IMR-90 (cell line): Measurements from ENCODE around the gene CNTN5.

Source experiments
- BHLHE40 ChIP-seq: fragments of 150-350 bp; IDR thresholded peaks from 2 replicates; pipeline ENCODE4 v1.6.1; 2016; ENCODE audit warnings: mild to moderate bottlenecking, low read depth, low read length
- CEBPB ChIP-seq: IDR thresholded peaks from 2 replicates; pipeline ENCODE4 v1.6.1; 2012; ENCODE audit warnings: low read depth, low read length, improper control_type of control experiment
- MAFK ChIP-seq: IDR thresholded peaks from 2 replicates; pipeline ENCODE4 v1.6.1; 2012; ENCODE audit warnings: low read depth, low read length, improper control_type of control experiment
- NFE2L2 ChIP-seq: fragments of 150-350 bp; IDR thresholded peaks from 2 replicates; pipeline ENCODE4 v1.6.1; 2016; ENCODE audit warnings: low read depth, mild to moderate bottlenecking, low read length
- POLR2A ChIP-seq: IDR thresholded peaks from 2 replicates; pipeline ENCODE4 v1.6.1; 2012; ENCODE audit warnings: mild to moderate bottlenecking, low read depth, low read length
- RAD21 ChIP-seq: IDR thresholded peaks from 2 replicates; pipeline ENCODE4 v1.6.1; 2012; ENCODE audit warnings: low read length, improper control_type of control experiment
- RFX5 ChIP-seq: IDR thresholded peaks from 2 replicates; pipeline ENCODE4 v1.8.0; 2012; ENCODE audit warnings: low read depth, mild to moderate bottlenecking, low read length, moderate library complexity
- SMC3 ChIP-seq: fragments of 150-350 bp; IDR thresholded peaks from 2 replicates; pipeline ENCODE4 v1.6.1; 2016; ENCODE audit warnings: low read depth, mild to moderate bottlenecking, antibody characterized with exemption, low read length, moderate library complexity
- TF ChIP-seq, protein P1 (sequence below): conservative IDR thresholded peaks from 2 replicates; pipeline ENCODE4 v1.5.1; 2012; ENCODE audit warnings: mild to moderate bottlenecking, low read depth, low read length, improper control_type of control experiment
- TF ChIP-seq, protein P2 (sequence below): fragments of 150-350 bp; IDR thresholded peaks from 2 replicates; pipeline ENCODE4 v1.6.1; 2017; ENCODE audit warnings: mild to moderate bottlenecking, antibody characterized with exemption, low read length, low read depth

DNA sequence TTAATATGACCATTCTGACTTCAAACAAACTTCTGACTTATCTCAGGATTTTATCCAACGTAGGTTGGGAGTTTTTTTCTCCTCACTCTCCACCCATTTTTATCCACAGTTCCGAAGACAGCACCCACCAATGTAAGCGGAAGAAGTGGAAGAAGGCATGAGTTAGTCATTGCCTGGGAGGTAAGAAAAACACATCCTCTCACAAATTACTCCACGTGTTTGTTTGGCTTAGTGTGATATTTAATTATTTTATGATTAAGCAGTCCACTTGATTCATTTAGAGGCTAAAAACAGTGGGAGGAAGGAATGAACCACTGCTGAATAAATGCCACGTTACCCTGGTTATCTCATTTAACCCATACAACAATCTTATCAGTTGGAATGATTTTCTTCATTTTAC lies 1276.8 kb downstream of the CNTN5 start:
- TF ChIP-seq POLR2A (no peak), RAD21 (no peak), RFX5 (no peak), SMC3 (no peak), MAFK (no peak), NFE2L2 (no peak), BHLHE40 (no peak), CEBPB (no peak)
- TF ChIP-seq, protein P1, sequence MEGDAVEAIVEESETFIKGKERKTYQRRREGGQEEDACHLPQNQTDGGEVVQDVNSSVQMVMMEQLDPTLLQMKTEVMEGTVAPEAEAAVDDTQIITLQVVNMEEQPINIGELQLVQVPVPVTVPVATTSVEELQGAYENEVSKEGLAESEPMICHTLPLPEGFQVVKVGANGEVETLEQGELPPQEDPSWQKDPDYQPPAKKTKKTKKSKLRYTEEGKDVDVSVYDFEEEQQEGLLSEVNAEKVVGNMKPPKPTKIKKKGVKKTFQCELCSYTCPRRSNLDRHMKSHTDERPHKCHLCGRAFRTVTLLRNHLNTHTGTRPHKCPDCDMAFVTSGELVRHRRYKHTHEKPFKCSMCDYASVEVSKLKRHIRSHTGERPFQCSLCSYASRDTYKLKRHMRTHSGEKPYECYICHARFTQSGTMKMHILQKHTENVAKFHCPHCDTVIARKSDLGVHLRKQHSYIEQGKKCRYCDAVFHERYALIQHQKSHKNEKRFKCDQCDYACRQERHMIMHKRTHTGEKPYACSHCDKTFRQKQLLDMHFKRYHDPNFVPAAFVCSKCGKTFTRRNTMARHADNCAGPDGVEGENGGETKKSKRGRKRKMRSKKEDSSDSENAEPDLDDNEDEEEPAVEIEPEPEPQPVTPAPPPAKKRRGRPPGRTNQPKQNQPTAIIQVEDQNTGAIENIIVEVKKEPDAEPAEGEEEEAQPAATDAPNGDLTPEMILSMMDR, result no peak
- TF ChIP-seq, protein P2, sequence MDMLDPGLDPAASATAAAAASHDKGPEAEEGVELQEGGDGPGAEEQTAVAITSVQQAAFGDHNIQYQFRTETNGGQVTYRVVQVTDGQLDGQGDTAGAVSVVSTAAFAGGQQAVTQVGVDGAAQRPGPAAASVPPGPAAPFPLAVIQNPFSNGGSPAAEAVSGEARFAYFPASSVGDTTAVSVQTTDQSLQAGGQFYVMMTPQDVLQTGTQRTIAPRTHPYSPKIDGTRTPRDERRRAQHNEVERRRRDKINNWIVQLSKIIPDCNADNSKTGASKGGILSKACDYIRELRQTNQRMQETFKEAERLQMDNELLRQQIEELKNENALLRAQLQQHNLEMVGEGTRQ, result no peak
